Neural crest cell (in vitro differentiated cells): ENCODE data around the gene MLC1. TPM values are rescaled to one million over a fixed set of nuclear protein-coding genes. Genes with fewer than 3 reads are reported as not detected.

ENCODE experiments used
- DNase-seq: peaks from one replicate; pipeline ENCODE4 v3.0.0; 2021; ENCODE audit warnings: low read depth, mixed read lengths, low spot score
- H3K27ac Mint-ChIP-seq: one replicate; pipeline ENCODE4 v1.8.0; 2021; ENCODE audit warnings: mild to moderate bottlenecking, mixed read lengths; ENCODE audit not compliant: unreplicated experiment
- H3K27me3 Mint-ChIP-seq: 2 replicates; pipeline ENCODE4 v1.8.0; 2021; ENCODE audit warnings: low read depth, mild to moderate bottlenecking, mixed read lengths
- H3K36me3 Mint-ChIP-seq: 2 replicates; pipeline ENCODE4 v1.8.0; 2021; ENCODE audit warnings: low read depth, mild to moderate bottlenecking, mixed read lengths
- H3K4me1 Mint-ChIP-seq: 2 replicates; pipeline ENCODE4 v1.8.0; 2021; ENCODE audit warnings: mixed read lengths
- H3K4me3 Mint-ChIP-seq: one replicate; pipeline ENCODE4 v1.8.0; 2021; ENCODE audit warnings: mild to moderate bottlenecking, mixed read lengths
- H3K9me3 Mint-ChIP-seq: 2 replicates; pipeline ENCODE4 v1.8.0; 2021; ENCODE audit warnings: mixed read lengths
- total RNA-seq: library from RNA; stranded (reverse); gene quantifications from 2 replicates; pipeline ENCODE4 v1.2.1, GENCODE V29; 2021
- TF ChIP-seq, protein P1 (sequence below): fragments of 200-600 bp; sonication (generic); conservative IDR thresholded peaks from 2 replicates; pipeline ENCODE4 v1.5.0; 2021; ENCODE audit warnings: antibody characterized with exemption, mild to moderate bottlenecking

MLC1 gene
- total RNA-seq, 1 donor from 2014 or later: 3.3 TPM

DNA sequence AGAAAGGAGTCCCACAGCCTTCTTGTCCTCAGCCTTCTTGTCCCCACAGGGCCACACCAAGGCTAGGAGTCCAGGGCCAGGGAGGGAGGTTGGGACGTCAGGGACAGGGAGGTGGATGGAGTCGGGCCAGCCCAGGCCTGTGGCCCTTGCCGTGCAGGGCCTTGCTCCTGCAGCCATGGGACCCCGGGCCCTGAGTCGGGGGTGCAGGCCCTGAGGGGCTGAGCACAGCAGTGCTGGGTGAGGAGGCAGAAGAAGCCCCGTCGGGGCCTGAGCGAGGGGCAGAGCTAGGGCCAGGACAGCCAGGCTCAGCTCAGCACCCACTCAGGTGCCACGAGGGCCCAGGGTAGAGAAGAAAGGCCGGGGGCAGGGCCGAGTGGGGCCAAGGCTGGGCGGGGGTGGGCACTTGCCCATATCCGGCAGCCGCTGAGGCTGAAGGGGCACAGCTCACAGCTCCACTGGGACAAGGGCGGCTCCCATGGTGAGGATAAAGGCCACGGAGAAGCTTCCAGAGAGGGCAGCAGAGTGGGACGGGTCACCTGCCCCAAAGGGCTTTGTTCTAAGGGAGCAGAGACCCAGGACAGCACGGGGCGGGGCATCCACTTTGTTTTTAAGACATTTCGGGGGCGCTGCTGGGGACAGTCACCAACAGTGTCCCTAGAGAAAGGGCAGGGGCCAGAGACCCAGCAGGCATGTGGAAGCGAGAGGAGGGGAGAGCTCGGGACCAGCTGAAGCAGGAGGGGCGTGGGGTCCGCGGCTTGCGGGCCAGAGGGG, 3.6 kb downstream of the MLC1 start:
- no peaks in the 10 kb centered on the region for H3K9me3 Mint-ChIP-seq
- H3K36me3 Mint-ChIP-seq: no peaks in the 10 kb centered on the region
- no peak overlapping the region for H3K4me3 Mint-ChIP-seq
- no peak for DNase-seq
- no peak overlapping the region for H3K27ac Mint-ChIP-seq
- TF ChIP-seq, protein P1, sequence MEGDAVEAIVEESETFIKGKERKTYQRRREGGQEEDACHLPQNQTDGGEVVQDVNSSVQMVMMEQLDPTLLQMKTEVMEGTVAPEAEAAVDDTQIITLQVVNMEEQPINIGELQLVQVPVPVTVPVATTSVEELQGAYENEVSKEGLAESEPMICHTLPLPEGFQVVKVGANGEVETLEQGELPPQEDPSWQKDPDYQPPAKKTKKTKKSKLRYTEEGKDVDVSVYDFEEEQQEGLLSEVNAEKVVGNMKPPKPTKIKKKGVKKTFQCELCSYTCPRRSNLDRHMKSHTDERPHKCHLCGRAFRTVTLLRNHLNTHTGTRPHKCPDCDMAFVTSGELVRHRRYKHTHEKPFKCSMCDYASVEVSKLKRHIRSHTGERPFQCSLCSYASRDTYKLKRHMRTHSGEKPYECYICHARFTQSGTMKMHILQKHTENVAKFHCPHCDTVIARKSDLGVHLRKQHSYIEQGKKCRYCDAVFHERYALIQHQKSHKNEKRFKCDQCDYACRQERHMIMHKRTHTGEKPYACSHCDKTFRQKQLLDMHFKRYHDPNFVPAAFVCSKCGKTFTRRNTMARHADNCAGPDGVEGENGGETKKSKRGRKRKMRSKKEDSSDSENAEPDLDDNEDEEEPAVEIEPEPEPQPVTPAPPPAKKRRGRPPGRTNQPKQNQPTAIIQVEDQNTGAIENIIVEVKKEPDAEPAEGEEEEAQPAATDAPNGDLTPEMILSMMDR: no peak
- no peaks in the 10 kb centered on the region for H3K27me3 Mint-ChIP-seq
- peaks cover 20% of the 10 kb centered on the region for H3K4me1 Mint-ChIP-seq

DNA sequence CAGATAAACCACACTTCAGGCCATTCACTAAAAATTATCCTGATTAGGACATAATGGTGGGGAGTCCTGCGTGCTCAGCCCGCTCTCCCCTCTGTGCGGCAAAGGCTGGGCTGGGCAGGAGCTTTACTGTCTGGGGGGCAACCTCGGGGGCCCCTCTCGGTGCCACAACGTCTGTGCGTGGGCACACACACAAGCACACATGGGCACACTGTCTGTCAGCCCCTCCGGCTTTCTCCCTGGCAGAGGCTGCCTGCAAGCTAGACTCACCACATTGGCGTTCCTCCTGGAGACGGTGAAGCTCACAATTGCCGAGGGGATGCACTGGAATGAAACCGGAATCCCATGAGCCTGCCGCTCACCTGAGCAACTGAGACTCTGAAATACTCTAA, 5.2 kb downstream of the MLC1 start:
- H3K4me1 Mint-ChIP-seq: peaks cover 20% of the 10 kb centered on the region
- H3K27me3 Mint-ChIP-seq: no peaks in the 10 kb centered on the region
- H3K9me3 Mint-ChIP-seq: no peaks in the 10 kb centered on the region
- H3K4me3 Mint-ChIP-seq: no peak overlapping the region
- peak overlapping the region; percentile 57 for H3K27ac Mint-ChIP-seq
- TF ChIP-seq, protein P1: no peak
- no peak for DNase-seq
- H3K36me3 Mint-ChIP-seq: no peaks in the 10 kb centered on the region

DNA sequence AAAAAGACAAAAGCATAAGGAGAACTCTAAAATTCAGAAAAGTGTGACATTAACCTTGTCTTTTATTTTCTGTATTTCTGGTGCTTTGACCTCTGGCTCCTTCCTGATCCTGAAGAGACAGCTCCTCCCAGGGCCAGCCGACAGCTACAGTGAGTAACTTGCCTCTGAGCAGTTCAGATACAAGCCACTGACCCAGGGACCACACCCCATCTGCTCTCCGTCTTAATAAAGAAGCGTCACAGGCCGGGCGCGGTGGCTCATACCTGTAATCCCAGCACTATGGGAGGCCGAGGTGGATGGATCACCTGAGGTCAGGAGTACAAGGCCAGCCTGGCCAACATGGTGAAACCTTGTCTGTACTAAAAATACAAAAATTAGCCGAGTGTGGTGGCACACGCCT, 6.5 kb downstream of the MLC1 start:
- Mint-ChIP-seq H3K27me3 (no peaks in the 10 kb centered on the region), H3K9me3 (no peaks in the 10 kb centered on the region), H3K27ac (no peak overlapping the region), H3K4me3 (no peak overlapping the region), H3K36me3 (no peaks in the 10 kb centered on the region), H3K4me1 (peaks cover 14% of the 10 kb centered on the region)
- TF ChIP-seq, protein P1: no peak
- DNase-seq: no peak

DNA sequence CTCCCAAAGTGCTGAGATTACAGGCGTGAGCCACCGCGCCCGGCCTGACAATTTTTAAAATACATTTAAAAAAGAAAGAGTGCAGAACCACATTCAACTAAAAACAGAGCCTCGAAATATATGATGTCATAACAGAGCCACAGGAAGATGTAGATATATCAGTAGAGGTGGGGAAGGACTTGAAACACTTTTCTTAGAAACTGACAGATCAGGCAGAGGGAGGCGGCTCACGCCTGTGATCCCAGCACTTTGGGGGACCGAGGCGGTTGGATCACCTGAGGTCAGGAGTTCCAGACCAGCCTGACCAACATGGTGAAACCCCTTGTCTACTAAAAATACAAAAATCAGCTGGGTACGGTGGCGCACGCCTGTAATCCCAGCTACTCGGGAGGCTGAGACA, 7.0 kb downstream of the MLC1 start:
- Mint-ChIP-seq H3K4me3 (no peak overlapping the region), H3K27ac (no peak overlapping the region), H3K27me3 (no peaks in the 10 kb centered on the region), H3K36me3 (no peaks in the 10 kb centered on the region), H3K4me1 (peaks cover 12% of the 10 kb centered on the region), H3K9me3 (no peaks in the 10 kb centered on the region)
- TF ChIP-seq, protein P1: no peak
- DNase-seq: no peak

DNA sequence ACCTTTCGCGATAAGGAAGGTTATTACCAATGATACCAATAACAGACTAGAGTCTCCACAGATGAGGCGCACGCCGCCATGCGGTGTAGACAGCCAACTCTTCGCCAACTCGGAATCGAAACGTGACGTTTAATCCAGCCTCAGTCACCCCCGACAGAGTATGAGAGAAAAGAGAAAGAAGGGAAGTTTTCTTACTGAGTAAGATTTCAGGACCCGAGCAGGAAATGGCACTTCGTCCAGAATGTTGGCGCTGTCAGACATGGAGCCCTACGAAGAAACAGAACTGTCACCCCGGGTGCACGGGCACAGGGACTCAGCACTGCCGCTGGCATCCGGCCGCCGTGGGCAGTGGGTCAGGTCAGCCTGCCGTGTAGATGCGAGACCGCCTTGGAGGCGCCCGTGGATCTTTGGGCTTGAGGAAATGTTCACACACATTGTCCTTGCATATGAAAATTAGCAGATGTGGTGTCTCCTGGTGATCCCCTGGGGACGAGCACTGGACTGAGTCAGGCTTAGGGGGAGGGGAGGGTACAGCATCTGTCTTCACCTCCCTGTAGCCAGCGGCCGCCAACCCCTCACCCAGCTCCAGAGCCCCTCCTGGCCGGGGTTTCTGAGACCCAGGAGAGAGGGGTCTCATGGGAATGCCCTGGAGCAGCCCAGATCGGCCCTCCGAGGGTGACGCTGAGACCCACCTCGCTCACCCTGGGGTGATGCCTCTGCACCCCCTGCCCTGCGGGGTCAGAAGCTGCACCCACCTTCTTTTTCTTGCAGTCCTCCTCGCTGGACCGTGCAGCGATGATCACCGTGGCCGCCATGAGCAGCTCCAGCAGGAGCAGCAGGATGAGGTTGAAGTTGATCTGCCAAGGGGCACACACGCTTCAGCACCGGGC, 8.3 kb downstream of the MLC1 start:
- H3K4me3 Mint-ChIP-seq: no peak overlapping the region
- no peak overlapping the region for H3K27ac Mint-ChIP-seq
- H3K4me1 Mint-ChIP-seq: peaks cover 7% of the 10 kb centered on the region
- H3K36me3 Mint-ChIP-seq: no peaks in the 10 kb centered on the region
- no peak for DNase-seq
- H3K27me3 Mint-ChIP-seq: no peaks in the 10 kb centered on the region
- TF ChIP-seq, protein P1: no peak
- no peaks in the 10 kb centered on the region for H3K9me3 Mint-ChIP-seq
